K562 (cell line): Measurements from ENCODE around the gene ITGB2. TPM values are rescaled to one million over a fixed set of nuclear protein-coding genes. Genes with fewer than 3 reads are reported as not detected.

Experiments
- CBFA2T3 ChIP-seq: fragments of 450-650 bp; IDR thresholded peaks from 2 replicates; pipeline ENCODE4 v1.6.1; 2017
- CXXC5 ChIP-seq: fragments of 250-450 bp; sonication (Bioruptor Pico); IDR thresholded peaks from 2 replicates; pipeline ENCODE4 v1.8.0; 2022; ENCODE audit warnings: inconsistent platforms, mild to moderate bottlenecking, moderate library complexity
- DMBX1 ChIP-seq: fragments of 250-450 bp; sonication (Bioruptor Pico); IDR thresholded peaks from 2 replicates; pipeline ENCODE4 v1.8.0; 2022; ENCODE audit warnings: inconsistent platforms, mild to moderate bottlenecking, moderate library complexity, borderline replicate concordance
- ESRRA ChIP-seq: fragments of 450-650 bp; IDR thresholded peaks from 2 replicates; pipeline ENCODE4 v1.6.1; 2014; ENCODE audit warnings: low read depth, mild to moderate bottlenecking, moderate library complexity, borderline replicate concordance
- ETV6 ChIP-seq, 3 experiments: fragments of 150-350 bp in 1 of 3; sonication (generic) in 1 of 3; formaldehyde crosslinking in 1 of 3; IDR thresholded peaks; 2 replicates each; pipeline versions ENCODE4 v1.6.1 to v1.8.0; 2014 to 2022; ENCODE audit warnings: borderline replicate concordance in 2 of 3, low read depth in 2 of 3, antibody characterized with exemption in 1 of 3, low read length in 1 of 3, mild to moderate bottlenecking in 1 of 3, missing genetic modification reagents in 1 of 3
- GMEB1 ChIP-seq: fragments of 250-450 bp; sonication (Bioruptor Pico); IDR thresholded peaks from 2 replicates; pipeline ENCODE4 v1.4.0; 2020; ENCODE audit warnings: mild to moderate bottlenecking
- HMBOX1 ChIP-seq: sonication (generic); IDR thresholded peaks from 2 replicates; pipeline ENCODE4 v1.6.1; 2016
- KLF6 ChIP-seq: fragments of 250-450 bp; sonication (Bioruptor Pico); IDR thresholded peaks from 2 replicates; pipeline ENCODE4 v1.4.0; 2020; ENCODE audit warnings: mild to moderate bottlenecking, moderate library complexity, borderline replicate concordance
- PTTG1 ChIP-seq: fragments of 450-650 bp; IDR thresholded peaks from 2 replicates; pipeline ENCODE4 v1.6.1; 2016; ENCODE audit warnings: low read depth, mild to moderate bottlenecking, missing genetic modification characterization, missing compliant biosample characterization
- SMAD4 ChIP-seq: fragments of 250-450 bp; sonication (Bioruptor Pico); conservative IDR thresholded peaks from 2 replicates; pipeline ENCODE4 v1.8.0; 2021; ENCODE audit warnings: inconsistent platforms, mild to moderate bottlenecking, moderate library complexity
- TAL1 ChIP-seq: fragments of 450-650 bp; IDR thresholded peaks from 2 replicates; pipeline ENCODE4 v1.6.1; 2016; ENCODE audit warnings: mild to moderate bottlenecking
- TRIM24 ChIP-seq, 2 experiments: fragments of 450-650 bp; IDR thresholded peaks; 2 replicates each; pipeline ENCODE4 v1.6.1; 2016
- VEZF1 ChIP-seq: fragments of 200-800 bp; sonication (Bioruptor generic); IDR thresholded peaks from 2 replicates; pipeline ENCODE4 v1.6.1; 2017; ENCODE audit warnings: missing genetic modification characterization, missing compliant biosample characterization
- ZNF407 ChIP-seq: fragments of 450-650 bp; IDR thresholded peaks from 2 replicates; pipeline ENCODE4 v1.6.1; 2016; ENCODE audit warnings: low read depth
- polyA plus RNA-seq, 8 experiments: library from polyadenylated mRNA; depleted of rRNA in 4 of 8; stranded (reverse) in 5 of 8; unstranded in 3 of 8; fragments of >200 nt; fragmentation: Nextera tagmentation in 2 of 8; fragmentation: Illumina TruSeq in 1 of 8; extraction: Ambion mirVana in 2 of 8; extraction: Trizol in 1 of 8; gene quantifications; 2 replicates each; pipeline versions ENCODE4 v1.2.1 to v1.2.3, GENCODE V29; 2011 to 2014; ENCODE audit warnings: inconsistent platforms in 1 of 8, missing spikeins in 1 of 8
- total RNA-seq, 7 experiments: library from RNA; depleted of rRNA in 6 of 7; stranded (reverse); fragments of >200 nt in 6 of 7; fragmentation: Illumina TruSeq in 2 of 7; extraction: Trizol in 2 of 7; gene quantifications; 2 replicates each; pipeline versions ENCODE4 v1.2.1 to v1.2.3, GENCODE V29; 2011 to 2021; ENCODE audit warnings: low replicate concordance in 1 of 7

ITGB2 gene
- total and polyA plus RNA-seq, 9 of the 15 experiments (the other 6 are each of a cell fraction or from before 2014, with no cell fraction given): 0.07 to 1.3 (median 0.51) TPM; not detected in 2

- TF ChIP-seq VEZF1 (CRISPR knock-in tag): peak; percentile 38; the same call in 1 of the 2 replicates
- TF ChIP-seq DMBX1 (CRISPR knock-in tag): no peak; the same call in 1 of the 2 replicates
- peak; percentile 60 for TF ChIP-seq SMAD4
- TF ChIP-seq ETV6 (IDR thresholded peaks at IDR 0.05; ENCODE audit: borderline replicate concordance in 1 of 2, low read depth in 2 of 2, low read length in 1 of 2): peak; percentile 78 to 96
- no peak for TF ChIP-seq ETV6 (CRISPR knock-in tag; IDR thresholded peaks at IDR 0.05; ENCODE audit: borderline replicate concordance)
- 0 out of 2 replicates have a peak, but pooled peaks have one; percentile 32 for TF ChIP-seq CXXC5 (CRISPR knock-in tag)
- peak; percentile 59 for TF ChIP-seq TAL1
- TF ChIP-seq PTTG1: no peak
- peak; percentile 49; the same call in 1 of the 2 replicates for TF ChIP-seq GMEB1 (CRISPR knock-in tag)
- peak; percentile 6 to 42; a peak in 1 of 4 replicates for TF ChIP-seq TRIM24 (IDR thresholded peaks at IDR 0.05)
- peak; percentile 64; the same call in 1 of the 2 replicates for TF ChIP-seq CBFA2T3
- peak; percentile 84 for TF ChIP-seq ZNF407
- TF ChIP-seq ESRRA: peak; percentile 14; the same call in 1 of the 2 replicates
- peak; percentile 82 for TF ChIP-seq HMBOX1
- TF ChIP-seq KLF6: peak; percentile 83; the same call in 1 of the 2 replicates
These were observed 40.1 kb downstream of the ITGB2 start (continued) for GRCh38 chr21:44880405-44881197.
